Neural cell (in vitro differentiated cells): ENCODE results near the gene ARHGAP6.

ENCODE experiments used
- EP300 ChIP-seq: fragments of 450-650 bp; conservative IDR thresholded peaks from 2 replicates; pipeline ENCODE4 v1.6.1; 2014; ENCODE audit warnings: antibody characterized with exemption, mild to moderate bottlenecking, moderate library complexity; ENCODE audit not compliant: poor library complexity, severe bottlenecking
- EZH2 ChIP-seq: fragments of 200-600, 300-800 bp; shearing (Covaris generic), sonication (generic); IDR thresholded peaks from 2 replicates; pipeline ENCODE4 v1.6.1; 2014; ENCODE audit warnings: antibody characterized with exemption, low read length, borderline replicate concordance, mild to moderate bottlenecking; ENCODE audit not compliant: insufficient read depth, poor library complexity, severe bottlenecking
- MXI1 ChIP-seq: fragments of 450-650 bp; conservative IDR thresholded peaks from 2 replicates; pipeline ENCODE4 v1.6.1; 2014; ENCODE audit warnings: antibody characterized with exemption, mild to moderate bottlenecking; ENCODE audit not compliant: poor library complexity, severe bottlenecking
- POLR2AphosphoS5 ChIP-seq: IDR thresholded peaks from 2 replicates; pipeline ENCODE4 v1.6.1; 2012
- RAD21 ChIP-seq: fragments of 450-650 bp; conservative IDR thresholded peaks from 2 replicates; pipeline ENCODE4 v1.6.1; 2014; ENCODE audit warnings: antibody characterized with exemption, mild to moderate bottlenecking, moderate library complexity
- TAF1 ChIP-seq: IDR thresholded peaks from 2 replicates; pipeline ENCODE4 v1.6.1; 2012; ENCODE audit warnings: low read depth
- TF ChIP-seq, protein P1 (sequence below): fragments of 450-650 bp; IDR thresholded peaks from 2 replicates; pipeline ENCODE4 v1.5.1; 2014; ENCODE audit warnings: antibody characterized with exemption, mild to moderate bottlenecking, moderate library complexity; ENCODE audit not compliant: poor library complexity, severe bottlenecking
- TF ChIP-seq, protein P2 (sequence below): IDR thresholded peaks from 2 replicates; pipeline ENCODE4 v1.6.1; 2012; ENCODE audit warnings: borderline replicate concordance

DNA sequence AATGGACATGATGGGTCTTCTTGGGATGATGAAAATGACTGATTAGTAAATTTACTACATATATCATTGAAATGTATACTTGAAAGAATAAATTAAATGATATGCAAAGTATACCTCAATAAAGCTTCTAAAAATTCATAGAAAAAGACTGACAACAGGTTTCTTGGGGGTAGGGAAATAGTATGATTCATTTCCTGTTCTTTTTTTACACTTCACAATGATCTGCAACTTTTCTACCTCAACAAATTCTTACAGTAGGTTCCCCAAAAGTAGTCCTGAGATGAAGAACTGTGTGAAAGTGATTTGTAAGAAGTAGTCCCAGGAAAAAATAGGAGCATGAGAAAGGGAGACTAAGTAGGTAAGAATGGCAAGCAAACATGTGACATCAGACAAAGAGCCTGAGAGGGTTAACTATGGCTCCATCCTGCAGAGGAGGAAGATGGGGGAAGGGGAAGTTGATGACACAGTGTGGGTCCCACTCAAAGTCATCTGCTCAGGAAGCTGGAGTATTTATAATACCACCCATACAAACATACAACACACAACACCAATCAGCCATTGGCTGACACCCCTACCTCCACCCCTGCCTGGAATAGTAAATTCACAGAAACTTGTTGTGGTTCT is 73.9 kb downstream of the ARHGAP6 start:
- TF ChIP-seq, protein P1, sequence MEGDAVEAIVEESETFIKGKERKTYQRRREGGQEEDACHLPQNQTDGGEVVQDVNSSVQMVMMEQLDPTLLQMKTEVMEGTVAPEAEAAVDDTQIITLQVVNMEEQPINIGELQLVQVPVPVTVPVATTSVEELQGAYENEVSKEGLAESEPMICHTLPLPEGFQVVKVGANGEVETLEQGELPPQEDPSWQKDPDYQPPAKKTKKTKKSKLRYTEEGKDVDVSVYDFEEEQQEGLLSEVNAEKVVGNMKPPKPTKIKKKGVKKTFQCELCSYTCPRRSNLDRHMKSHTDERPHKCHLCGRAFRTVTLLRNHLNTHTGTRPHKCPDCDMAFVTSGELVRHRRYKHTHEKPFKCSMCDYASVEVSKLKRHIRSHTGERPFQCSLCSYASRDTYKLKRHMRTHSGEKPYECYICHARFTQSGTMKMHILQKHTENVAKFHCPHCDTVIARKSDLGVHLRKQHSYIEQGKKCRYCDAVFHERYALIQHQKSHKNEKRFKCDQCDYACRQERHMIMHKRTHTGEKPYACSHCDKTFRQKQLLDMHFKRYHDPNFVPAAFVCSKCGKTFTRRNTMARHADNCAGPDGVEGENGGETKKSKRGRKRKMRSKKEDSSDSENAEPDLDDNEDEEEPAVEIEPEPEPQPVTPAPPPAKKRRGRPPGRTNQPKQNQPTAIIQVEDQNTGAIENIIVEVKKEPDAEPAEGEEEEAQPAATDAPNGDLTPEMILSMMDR = no peak
- TF ChIP-seq MXI1 = no peak
- TF ChIP-seq TAF1 = no peak
- TF ChIP-seq POLR2AphosphoS5 = no peak
- TF ChIP-seq, protein P2, sequence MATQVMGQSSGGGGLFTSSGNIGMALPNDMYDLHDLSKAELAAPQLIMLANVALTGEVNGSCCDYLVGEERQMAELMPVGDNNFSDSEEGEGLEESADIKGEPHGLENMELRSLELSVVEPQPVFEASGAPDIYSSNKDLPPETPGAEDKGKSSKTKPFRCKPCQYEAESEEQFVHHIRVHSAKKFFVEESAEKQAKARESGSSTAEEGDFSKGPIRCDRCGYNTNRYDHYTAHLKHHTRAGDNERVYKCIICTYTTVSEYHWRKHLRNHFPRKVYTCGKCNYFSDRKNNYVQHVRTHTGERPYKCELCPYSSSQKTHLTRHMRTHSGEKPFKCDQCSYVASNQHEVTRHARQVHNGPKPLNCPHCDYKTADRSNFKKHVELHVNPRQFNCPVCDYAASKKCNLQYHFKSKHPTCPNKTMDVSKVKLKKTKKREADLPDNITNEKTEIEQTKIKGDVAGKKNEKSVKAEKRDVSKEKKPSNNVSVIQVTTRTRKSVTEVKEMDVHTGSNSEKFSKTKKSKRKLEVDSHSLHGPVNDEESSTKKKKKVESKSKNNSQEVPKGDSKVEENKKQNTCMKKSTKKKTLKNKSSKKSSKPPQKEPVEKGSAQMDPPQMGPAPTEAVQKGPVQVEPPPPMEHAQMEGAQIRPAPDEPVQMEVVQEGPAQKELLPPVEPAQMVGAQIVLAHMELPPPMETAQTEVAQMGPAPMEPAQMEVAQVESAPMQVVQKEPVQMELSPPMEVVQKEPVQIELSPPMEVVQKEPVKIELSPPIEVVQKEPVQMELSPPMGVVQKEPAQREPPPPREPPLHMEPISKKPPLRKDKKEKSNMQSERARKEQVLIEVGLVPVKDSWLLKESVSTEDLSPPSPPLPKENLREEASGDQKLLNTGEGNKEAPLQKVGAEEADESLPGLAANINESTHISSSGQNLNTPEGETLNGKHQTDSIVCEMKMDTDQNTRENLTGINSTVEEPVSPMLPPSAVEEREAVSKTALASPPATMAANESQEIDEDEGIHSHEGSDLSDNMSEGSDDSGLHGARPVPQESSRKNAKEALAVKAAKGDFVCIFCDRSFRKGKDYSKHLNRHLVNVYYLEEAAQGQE = no peak
- no peak for TF ChIP-seq EZH2
- TF ChIP-seq EP300 = no peak
- TF ChIP-seq RAD21 = no peak
